ENCODE results near the gene LDLRAD2. TPM values are rescaled to one million over a fixed set of nuclear protein-coding genes. Genes with fewer than 3 reads are reported as not detected.

LDLRAD2 gene
- total and polyA plus RNA-seq, 9 of the 15 experiments (the other 6 are each of a cell fraction or from before 2014, with no cell fraction given) = 0.45 to 0.48 TPM; not detected in 7

GRCh38 chr1:21867451-21867996, 55.5 kb downstream of the LDLRAD2 start:
- WGBS (ENCODE audit: insufficient coverage, low coverage, missing lambda C conversion rate) = 59% methylated on average over 5 of the region's 5 CpGs
- FAIRE-seq = peak; percentile 48

More at GRCh38 chr1:21867451-21867996, 55.5 kb downstream of the LDLRAD2 start:
- no peaks in the 10 kb centered on the region for H3K79me2 ChIP-seq (ENCODE audit: control insufficient read depth, insufficient read depth, low read length)
- in situ Hi-C loops (cut with MboI) = no loop called here
- CTCF ChIA-PET (ENCODE audit: low intra/inter-chr PET ratio) = no interaction called here
- no peak overlapping the region for H3K27ac ChIP-seq (ENCODE audit: extremely low read depth, low read depth, low read length)
- no peaks in the 10 kb centered on the region for H3K9me3 ChIP-seq (replicated peaks; ENCODE audit: control insufficient read depth, insufficient read depth, low read depth, low read length)
- DNase-seq (ENCODE audit: extremely low read depth in 1 of 4, low spot score in 3 of 4) = peak in 1 of 4 experiments; percentile 37
- H4K20me1 ChIP-seq (replicated peaks; ENCODE audit: control insufficient read depth, insufficient read depth, low read length) = no peaks in the 10 kb centered on the region
- no peak overlapping the region for H3K4me3 ChIP-seq
- no peaks in the 10 kb centered on the region for H3K27me3 ChIP-seq (ENCODE audit: control insufficient read depth in 2 of 2, insufficient read depth in 2 of 2, low read length in 2 of 2)
- no peak overlapping the region for H2AFZ ChIP-seq (ENCODE audit: low read depth, low read length)
- H3K9me1 ChIP-seq (ENCODE audit: control insufficient read depth, insufficient read depth, low read length) = peaks cover 4% of the 10 kb centered on the region
- H3K4me2 ChIP-seq (ENCODE audit: insufficient read depth, low read length) = no peak overlapping the region; the same call in 1 of the 2 replicates
- POLR2A ChIA-PET = interaction anchor here (0.6 to 1.3 kb wide), 5 partner anchors 9 to 155 kb away, joined by 3 to 4 read pairs (median 3); no protein-coding TSS in a partner anchor
- no peak for ATAC-seq
- H3K9ac ChIP-seq (ENCODE audit: insufficient read depth in 1 of 2, low read depth in 2 of 2, low read length in 2 of 2) = no peak overlapping the region; a peak in 1 of 4 replicates
- TF ChIP-seq MCM2 (IDR thresholded peaks at IDR 0.05; ENCODE audit: low read depth) = no peak
- peak in 1 of 2 experiments; percentile 71; a peak in 1 of 4 replicates for TF ChIP-seq HDAC1 (IDR thresholded peaks at IDR 0.05)
- TF ChIP-seq RCOR1 (IDR thresholded peaks at IDR 0.05; ENCODE audit: borderline replicate concordance in 1 of 2, low read depth in 2 of 2, low read length in 2 of 2) = peak in 1 of 2 experiments; percentile 39; a peak in 1 of 4 replicates
- TF ChIP-seq ARHGAP35 (IDR thresholded peaks at IDR 0.05; ENCODE audit: partially characterized antibody) = no peak
- peak; percentile 81 to 88 for TF ChIP-seq KDM1A (IDR thresholded peaks at IDR 0.05)
- peak; percentile 48 for TF ChIP-seq CBFA2T3 (IDR thresholded peaks at IDR 0.05)
- no peak for TF ChIP-seq NFE2L1 (tag; IDR thresholded peaks at IDR 0.05; ENCODE audit: borderline replicate concordance, low read depth)
- 0 out of 2 replicates have a peak, but pooled peaks have one; percentile 33 for TF ChIP-seq HDAC2 (IDR thresholded peaks at IDR 0.05)
- no peak for TF ChIP-seq ZNF184 (CRISPR knock-in tag; IDR thresholded peaks at IDR 0.05)
- TF ChIP-seq KLF6 (CRISPR knock-in tag; IDR thresholded peaks at IDR 0.05; ENCODE audit: borderline replicate concordance) = no peak
- no peak for TF ChIP-seq ZFP1 (CRISPR knock-in tag; IDR thresholded peaks at IDR 0.05)
- no peak for TF ChIP-seq PURB (CRISPR knock-in tag; IDR thresholded peaks at IDR 0.05; ENCODE audit: low read depth)
- 0 out of 2 replicates have a peak, but pooled peaks have one; percentile 10 for TF ChIP-seq ARID1B (IDR thresholded peaks at IDR 0.05)
- 0 out of 2 replicates have a peak, but pooled peaks have one; percentile 37 for TF ChIP-seq PHF21A (IDR thresholded peaks at IDR 0.05; ENCODE audit: borderline replicate concordance, low read depth)
- peaks cover 70% of the 10 kb centered on the region; the same call in 2 of the 3 replicates for H3K36me3 ChIP-seq (ENCODE audit: control insufficient read depth, insufficient read depth, low read length)
- intact Hi-C loops (cut with micrococcal nuclease) = no loop called here
- H3K4me1 ChIP-seq (replicated peaks in 1 of 2; ENCODE audit: control insufficient read depth in 2 of 2, insufficient read depth in 2 of 2, low read length in 2 of 2) = peaks cover 21 to 48% of the 10 kb centered on the region in 2 experiments; a peak in 4 of 5 replicates
- BruUV-seq (replicated peaks) = no TSS peak

All from K562 (cell line).